Lung microvascular endothelial cell (primary cell): ENCODE results near the gene MRPS26. TPM values are rescaled to one million over a fixed set of nuclear protein-coding genes. Genes with fewer than 3 reads are reported as not detected.
"Not testable (repeated sequence)": the region's sequence is repeated elsewhere in the genome, so short reads cannot be mapped to it uniquely, and the experiment has no call there.

Experiments used
- DNase-seq, 2 donors: peaks; one replicate each; pipeline versions ENCODE4 v3.0.0 to v3.0.0-alpha.2; 2010; ENCODE audit warnings: low read depth in 2 of 2
- total RNA-seq: library from RNA; depleted of rRNA; stranded (reverse); fragments of >200 nt; gene quantifications from 2 replicates; pipeline ENCODE4 v1.2.1, GENCODE V29; 2014

The MRPS26 gene
- total RNA-seq: 28.8 and 32.1 TPM in 2 replicates

DNA sequence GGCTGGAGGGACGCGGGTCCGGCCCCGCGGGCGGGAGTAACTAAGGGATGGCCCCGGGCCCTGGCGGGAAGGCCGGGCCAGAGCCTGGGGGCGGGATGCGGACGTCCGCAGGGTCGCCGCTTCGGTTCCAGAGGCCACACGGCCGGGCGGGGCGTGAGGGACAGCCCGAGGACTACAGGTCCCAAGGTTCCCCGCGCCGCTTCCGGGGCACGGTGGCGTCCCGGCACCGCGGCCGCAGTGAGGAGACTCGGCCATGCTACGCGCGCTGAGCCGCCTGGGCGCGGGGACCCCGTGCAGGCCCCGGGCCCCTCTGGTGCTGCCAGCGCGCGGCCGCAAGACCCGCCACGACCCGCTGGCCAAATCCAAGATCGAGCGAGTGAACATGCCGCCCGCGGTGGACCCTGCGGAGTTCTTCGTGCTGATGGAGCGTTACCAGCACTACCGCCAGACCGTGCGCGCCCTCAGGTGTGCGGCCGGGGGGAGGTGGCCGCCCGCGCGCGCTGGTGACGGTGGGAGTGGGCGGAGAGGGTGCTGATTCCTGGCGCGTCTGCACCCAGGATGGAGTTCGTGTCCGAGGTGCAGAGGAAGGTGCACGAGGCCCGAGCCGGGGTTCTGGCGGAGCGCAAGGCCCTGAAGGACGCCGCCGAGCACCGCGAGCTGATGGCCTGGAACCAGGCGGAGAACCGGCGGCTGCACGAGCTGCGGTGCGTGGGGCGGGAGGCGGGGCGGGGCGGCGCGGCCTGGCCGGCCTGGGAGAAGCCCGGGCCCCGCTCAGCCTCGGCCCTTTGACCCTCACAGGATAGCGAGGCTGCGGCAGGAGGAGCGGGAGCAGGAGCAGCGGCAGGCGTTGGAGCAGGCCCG is at the start of gene MRPS26:
MRPS26 (plus strand) TSS at position 237 of the 861 bp plus-strand sequence; CDS start at position 254, 17 bp downstream.
- peak; percentile 86 to 92 for DNase-seq

DNA sequence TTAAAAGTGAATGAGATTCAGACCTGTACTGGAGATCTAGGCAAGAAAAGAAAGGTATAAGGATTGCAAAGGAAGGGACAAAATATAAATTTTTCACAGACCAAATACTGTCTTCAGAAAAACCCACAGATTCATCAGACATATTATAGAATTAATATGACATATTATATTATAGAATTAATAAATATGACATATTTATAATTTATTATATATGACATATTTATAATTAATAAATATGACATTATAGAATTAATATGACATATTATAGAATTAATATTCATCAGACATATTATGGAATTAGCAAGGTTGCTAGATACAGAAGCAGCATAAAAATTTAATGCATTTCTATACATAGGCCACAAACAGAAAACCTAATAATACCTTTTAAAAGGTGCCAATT is 47.1 kb upstream of the MRPS26 start:
- no peak for DNase-seq

DNA sequence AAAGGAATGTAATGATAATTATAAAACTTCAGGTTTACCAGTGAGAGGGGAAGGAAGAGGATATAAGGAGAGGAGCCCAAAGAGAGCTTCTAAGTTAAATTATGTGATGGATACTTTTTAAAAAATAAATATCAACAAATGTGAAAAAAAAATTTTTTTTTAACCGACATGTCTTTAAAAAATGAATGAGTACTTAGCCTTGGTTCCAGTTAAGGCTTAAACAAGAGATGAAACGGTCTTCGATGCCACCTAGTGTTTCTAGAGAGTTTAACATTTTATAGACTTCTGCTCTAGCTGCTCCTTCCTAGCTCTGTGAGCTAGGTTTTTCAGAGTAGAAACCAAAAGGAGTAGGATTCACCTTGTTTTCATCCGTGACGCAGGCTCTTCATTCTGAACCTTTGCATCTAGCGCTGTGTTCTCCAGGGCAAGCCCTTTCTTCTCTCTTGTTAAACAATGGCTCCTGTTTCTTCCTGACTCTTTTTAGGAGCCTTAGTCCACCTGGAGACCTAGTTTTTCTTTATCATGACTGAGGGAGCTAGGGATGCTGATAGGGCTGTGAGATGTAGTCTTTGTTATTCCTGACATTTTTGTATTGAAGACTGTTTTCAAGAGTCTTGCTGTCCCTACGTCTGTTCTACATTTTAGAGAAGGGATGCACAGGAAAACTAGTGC is 44.9 kb upstream of the MRPS26 start:
- peak; percentile 76 to 83 for DNase-seq

DNA sequence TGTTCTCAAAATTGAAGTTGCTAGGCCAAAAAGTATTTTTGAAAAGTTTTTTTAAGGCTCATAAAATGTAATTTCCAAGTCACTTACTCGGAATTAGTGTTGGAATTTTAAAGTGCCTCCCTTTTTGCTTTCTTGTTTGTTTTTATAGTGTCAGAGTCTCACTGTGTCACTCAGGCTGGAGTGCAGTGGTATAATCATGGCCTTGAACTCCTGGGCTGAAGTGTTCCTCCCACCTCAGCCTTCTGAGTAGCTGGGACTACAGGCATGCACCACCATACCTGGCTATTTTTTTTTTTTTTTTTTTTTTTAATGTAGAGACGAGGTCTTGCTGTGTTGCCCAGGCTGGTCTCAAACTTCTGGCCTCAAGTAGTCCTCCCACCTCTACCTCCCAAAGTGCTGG is 42.4 kb upstream of the MRPS26 start:
- DNase-seq: no peak

DNA sequence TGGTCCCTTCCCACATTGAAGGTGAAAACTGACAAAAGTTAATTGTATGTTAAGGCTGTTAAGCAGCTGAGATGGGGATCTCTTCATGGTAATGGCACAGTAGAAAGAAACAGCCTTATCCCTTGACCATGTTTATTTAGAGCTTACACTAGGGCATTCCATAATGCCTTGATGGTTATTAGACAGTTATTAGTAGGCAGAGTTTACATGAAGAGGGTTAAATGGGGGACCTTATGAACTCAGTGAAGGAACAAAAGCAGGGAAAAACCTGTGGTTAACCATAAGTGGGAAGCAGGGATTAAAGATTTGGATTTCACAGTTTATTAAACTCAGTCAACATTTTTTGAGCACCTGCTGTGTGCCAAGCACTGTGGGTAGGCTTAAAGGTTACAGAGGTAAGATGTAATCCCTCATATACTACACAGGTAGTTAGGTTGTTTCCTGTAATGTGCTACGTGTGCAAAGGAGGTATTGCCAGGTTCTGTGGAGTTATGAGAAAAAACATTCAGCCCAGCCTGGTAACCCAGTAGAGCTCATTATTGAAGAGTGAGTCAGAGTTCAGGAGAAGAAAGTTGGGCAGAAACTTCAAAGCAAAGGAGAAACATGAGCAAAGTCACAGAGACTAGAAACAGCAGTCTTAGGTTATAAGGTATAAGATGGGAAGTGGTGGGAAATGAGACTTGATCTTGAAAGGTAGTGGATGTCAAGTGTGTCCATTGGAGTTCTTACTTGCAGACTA is 34.7 kb upstream of the MRPS26 start:
- DNase-seq: no peak

DNA sequence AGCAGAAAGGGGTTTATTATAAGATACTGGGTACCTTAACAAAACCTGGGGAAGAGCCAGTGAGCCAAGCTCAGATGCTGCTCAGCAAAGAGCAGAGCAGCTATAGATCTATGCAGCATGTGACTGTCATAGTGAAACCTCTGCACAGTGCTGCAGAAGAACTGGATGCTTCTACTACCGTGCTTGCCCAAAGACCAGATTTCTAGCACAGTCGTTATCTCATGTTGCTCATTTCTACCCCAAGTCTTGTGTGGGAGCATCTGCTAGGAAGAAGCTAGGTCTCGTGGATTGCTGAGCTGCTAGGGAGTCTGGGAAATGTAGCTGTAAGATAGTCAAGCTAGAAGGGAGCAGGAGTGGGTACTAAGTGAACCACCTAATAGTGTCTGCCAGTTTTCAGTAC is 34.1 kb upstream of the MRPS26 start:
- DNase-seq: no peak

DNA sequence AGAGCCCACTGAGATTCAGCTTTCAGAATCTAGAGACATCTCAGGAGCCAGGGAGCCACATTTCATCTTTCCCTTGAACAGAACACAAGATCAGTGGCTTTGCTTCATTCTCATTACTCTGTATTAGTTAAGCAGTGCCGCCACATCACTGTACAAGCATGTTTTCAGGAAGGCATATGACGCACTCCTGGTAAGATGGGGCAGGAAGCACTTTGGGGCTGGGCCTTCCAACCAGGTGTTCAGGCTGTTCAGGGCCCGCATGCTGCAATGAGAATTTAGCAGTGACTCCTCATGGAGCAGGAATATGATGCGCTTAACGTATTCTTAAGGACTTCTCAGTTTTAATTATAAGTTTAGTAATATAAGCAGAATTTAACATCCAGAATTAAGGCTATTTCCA is 32.1 kb upstream of the MRPS26 start:
- DNase-seq: peak in 1 of 2 donors; percentile 9

DNA sequence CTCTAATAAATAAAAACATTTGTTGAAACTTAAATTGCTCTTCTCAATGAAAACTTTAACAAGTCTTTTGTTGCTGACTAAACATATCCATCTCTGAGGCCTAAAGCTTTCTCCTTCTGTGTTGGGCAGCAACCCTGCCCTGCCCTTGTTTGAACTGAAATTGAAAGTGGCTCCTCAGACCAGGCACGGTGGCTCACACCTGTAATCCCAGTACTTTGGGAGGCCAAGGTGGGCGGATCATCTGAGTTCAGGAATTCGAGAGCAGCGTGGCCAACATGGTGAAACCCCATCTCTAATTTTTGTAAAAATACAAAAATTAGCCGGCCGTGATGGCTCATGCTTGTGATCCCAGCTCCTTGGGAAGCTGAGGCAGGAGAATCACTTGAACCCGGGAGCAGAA is 31.7 kb upstream of the MRPS26 start:
- DNase-seq: no peak

DNA sequence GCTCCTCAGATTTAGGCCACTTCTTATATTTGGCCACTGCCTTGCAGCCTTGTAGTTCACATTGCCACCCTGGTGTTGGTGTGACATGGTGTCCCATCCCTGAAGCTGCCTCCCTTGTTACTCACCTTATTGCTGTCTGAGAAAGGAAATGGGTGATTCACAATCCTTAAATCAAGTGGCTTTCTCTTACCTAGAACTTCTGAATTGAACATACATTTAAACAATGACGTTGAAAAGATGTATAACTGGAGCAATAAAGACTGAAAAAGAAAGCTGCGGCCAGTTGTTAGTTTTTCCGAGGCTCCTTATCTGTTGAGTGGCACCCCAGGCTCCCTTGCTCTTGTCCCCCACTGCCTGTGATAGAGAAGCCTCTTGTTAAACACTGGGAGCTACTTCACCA is 31.2 kb upstream of the MRPS26 start:
- no peak for DNase-seq

DNA sequence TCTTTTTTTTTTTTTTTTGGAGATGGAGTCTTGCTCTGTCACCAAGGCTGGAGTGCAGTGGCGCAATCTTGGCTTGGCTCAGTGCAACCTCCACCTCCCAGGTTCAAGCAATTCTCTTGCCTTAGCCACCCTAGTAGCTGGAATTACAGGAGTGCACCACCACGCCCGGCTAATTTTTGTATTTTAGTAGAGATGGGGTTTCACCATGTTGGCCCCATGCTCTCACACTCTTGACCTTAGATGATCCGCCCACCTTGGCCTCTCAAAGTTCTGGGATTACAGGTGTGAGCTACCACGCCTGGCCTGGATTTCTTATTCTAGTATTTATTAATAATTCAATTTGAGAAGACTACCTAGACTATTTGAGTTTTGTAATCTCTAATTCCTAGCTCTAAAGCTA is 30.6 kb upstream of the MRPS26 start:
- DNase-seq: not testable (repeated sequence)

DNA sequence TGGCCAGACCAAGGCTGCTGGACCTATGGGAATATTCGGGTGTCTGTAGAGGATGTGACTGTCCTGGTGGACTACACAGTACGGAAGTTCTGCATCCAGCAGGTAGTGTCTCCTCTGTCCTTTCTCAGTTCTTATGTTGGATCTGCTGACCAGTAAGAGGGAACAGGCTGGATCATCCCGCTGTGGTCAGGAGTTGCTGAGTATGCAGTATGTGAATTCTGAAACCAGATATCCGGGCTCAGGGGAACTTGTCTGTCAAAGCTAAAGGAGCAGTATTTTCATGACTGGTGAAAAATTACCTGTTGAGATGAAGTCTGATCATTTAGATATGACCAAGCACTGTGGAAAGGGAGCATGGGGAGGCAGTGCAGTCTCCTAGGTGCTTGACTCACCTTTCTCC is 24.5 kb upstream of the MRPS26 start:
- no peak for DNase-seq

DNA sequence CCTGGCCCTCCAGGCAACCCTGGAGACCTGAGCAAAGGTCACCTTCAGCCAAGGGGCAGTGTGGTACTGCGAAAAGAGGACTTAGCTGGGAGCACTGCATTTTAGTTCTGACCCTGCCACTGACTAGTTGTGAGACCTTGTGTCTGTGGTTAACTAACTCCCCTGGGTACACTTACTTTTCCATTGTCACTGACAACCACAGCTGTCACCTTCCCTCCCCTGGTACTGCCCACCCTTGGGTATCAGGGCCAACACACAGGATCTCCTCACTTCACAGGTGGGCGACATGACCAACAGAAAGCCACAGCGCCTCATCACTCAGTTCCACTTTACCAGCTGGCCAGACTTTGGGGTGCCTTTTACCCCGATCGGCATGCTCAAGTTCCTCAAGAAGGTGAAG is 24.1 kb upstream of the MRPS26 start:
- no peak for DNase-seq

DNA sequence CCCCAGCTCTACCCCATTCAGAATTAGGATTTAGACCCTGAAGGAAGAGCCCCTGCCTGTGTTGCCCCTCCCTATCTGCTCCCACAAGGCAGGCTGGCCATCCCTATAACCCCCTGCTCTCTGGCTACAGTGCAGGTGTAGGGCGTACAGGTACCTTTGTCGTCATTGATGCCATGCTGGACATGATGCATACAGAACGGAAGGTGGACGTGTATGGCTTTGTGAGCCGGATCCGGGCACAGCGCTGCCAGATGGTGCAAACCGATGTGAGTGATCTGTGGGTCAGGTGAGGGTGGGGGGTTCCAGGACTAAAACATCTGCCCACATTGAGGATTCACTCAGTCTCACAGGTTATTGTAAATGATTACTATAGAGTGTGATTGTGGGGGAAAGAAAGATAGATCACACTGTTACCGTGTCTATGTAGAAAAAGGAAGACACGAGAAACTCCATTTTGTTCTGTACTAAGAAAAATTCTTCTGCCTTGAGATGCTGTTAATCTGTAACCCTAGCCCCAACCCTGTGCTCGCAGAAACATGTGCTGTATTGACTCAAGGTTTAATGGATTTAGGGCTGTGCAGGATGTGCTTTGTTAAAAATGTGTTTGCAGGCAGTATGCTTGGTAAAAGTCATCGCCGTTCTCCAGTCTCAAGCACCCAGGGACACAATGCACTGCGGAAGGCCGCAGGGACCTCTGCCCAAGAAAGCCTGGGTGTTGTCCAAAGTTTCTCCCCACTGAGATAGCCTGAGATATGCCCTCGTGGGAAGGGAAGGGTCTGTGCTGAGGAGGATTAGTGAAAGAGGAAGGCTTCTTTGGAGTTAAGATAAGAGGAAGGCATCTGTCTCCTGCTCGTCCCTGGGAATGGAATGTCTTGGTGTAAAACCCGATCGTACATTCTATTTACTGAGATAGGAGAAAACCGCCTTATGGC is 23.0 kb upstream of the MRPS26 start:
- not testable (repeated sequence) for DNase-seq

DNA sequence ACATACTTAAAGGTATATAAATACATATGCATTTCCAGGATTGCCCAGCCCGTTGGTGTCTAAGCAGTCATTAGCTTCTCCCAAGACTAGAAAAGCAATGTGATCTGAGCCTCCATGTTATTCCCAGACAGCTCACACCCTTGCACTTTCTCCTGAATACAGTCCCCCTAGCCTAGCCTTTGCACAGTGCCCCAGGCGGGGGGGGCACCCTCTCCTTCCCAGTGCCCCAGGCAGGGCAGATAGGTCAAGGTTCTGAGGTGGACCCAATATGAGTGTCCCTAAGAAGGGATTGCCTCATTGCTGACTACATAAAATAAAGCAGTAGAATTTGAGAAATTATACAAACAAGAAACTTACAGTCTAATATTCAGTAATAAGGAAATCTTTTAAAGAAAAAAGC is 17.9 kb upstream of the MRPS26 start:
- no peak for DNase-seq

DNA sequence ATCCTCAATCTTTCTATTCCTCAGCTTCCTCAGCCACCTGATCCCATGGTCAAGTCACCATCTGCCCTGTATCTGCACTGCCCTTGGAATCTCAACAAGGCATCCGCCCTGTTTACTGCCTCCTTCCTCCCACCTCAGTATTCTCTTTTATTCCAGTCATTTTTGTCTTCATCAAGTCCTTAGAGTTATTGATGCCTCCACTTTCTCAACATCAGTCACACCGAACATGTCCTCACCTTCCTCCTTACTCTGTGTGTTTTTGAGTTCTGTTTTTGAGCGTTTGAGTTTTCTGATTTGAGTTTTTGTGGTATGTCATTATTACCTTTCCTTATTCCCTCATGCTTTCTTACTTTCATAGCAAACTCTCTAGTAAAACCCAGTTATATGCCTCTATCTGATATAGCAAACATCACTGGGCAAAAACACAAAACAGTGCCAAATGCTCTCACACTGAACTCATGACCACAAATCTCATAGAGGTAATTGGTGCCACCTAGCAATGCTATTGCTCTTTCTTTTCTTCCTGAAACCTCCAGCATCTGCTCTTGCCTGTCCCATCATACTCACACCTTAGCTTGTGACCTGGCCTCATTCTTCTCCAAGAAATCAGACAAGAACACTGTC is 14.2 kb upstream of the MRPS26 start:
- no peak for DNase-seq

DNA sequence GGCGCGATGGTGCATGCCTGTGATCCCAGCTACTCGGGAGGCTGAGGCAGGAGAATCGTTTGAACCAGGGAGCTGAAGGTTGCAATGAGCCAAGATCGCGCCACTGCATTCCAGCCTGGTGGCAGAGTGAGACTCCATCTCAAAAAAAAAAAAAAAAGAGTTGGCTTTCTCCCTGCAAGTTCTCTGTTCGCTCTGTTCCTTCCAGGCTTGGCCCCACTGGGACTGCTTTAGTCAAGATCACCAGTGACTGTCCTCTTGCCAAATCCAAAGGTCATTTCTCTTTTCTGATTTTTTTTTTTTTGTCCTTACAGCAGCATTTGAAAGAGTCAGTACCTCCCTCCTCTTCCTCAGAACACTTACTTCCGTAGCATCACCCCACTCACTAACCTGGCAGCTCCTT is 13.2 kb upstream of the MRPS26 start:
- no peak for DNase-seq

DNA sequence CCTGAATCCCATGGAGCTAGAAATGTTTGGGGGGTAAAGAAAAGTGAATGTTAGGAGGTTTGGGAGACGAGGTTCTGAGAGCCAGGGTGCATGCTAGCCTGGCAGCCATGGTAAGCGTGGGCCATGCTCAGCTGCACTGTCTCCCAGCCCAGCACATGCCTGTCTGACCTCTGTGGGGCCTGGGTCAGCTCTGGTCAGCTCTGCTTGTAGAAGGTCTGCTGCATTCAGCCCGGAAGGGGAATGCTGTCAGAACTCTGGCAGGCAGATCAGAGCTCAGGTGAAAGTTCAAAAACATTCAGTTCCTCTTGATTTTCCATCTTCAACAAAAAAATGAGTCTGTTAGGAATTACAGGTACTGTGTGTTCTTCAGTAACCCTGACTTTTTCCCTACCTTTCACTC is 8.2 kb upstream of the MRPS26 start:
- DNase-seq: peak in 1 of 2 donors; percentile 19

DNA sequence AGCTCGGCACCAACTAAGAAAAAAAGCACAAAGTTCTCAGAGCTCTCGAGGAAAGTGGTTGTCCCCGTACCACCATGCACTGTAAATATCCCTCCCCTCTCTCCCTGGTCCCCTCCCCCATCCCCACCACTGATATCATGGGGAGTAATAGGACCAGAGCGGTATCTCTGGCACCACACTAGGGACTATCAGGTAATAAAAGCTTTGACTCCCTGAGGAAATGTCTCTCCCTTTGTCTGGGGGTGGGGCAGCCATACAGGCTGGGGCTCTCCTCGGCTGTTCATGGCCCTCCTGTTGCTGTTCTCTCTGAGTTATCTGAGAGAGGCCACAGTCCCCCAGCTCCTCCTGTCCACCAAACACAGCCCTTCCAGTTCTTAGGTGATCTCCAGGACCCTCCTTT is 7.4 kb upstream of the MRPS26 start:
- DNase-seq: no peak

DNA sequence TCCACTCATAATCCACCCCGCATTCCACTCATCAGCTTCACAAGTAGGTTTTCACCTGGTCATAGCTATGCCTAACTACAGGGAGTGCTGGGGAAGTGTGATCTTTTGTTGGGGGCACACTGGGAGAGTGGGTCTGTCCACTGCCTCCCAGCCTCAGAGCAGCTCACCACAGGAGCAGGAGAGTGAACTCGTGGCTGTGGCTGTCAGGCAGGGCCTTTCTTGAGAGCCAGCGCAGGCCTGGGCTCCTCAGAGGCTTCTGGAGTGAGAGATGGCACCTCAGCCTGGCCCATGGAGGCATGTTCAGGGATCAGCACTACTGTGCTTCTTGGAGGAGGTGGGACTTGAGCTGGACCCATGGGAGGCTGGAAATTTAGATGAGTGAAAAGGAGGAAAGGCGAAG is 6.4 kb upstream of the MRPS26 start:
- no peak for DNase-seq

DNA sequence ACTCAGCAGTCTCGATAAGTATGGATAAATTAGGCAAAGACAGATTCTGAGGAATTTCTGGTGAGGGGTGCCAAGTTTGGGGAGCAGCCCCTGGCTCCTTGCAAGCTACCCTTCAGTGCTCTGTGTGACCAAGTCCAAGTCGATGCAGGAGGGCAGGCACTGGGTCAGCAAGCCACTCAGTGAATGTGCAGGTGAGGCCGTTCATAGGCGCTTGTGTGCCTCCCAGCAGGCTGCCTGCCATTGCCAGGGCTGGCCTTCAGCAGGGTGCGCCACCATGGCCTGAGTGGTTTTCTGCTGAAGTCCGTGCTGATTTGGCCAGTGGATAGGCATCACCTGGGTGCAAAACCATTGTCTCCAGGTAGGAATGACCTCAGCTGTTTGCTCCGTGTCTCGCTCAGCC is 5.8 kb upstream of the MRPS26 start:
- DNase-seq: no peak
